ENCODE results near the gene C11orf68. TPM values are rescaled to one million over a fixed set of nuclear protein-coding genes. Genes with fewer than 3 reads are reported as not detected.

C11orf68 gene
- total RNA-seq, 4 donors from 2014 or later: 11.5 to 53.0 (median 29.7) TPM

GRCh38 chr11:65916391-65916790 lies 2.5 kb downstream of the C11orf68 start:
- peaks cover 23 to 39% of the 10 kb centered on the region in 2 donors for H3K4me1 ChIP-seq
- intact Hi-C loops (cut with DNase I; ENCODE audit: low total_unique reads): no loop called here

GRCh38 chr11:65915821-65916251 lies 3.0 kb downstream of the C11orf68 start:
- intact Hi-C loops (cut with DNase I; ENCODE audit: low total_unique reads): no loop called here
- TF ChIP-seq POLR2A (IDR thresholded peaks at IDR 0.05) (peak; percentile 27 to 48), CTCF (IDR thresholded peaks at IDR 0.05) (no peak)
- H3K4me3 ChIP-seq: peak overlapping the region in 1 of 2 donors; percentile 2
- H3K27ac ChIP-seq: peak overlapping the region; percentile 94 to 97
- DNase-seq: peak; percentile 89 to 94
- no peaks in the 10 kb centered on the region for H3K36me3 ChIP-seq
- no peaks in the 10 kb centered on the region for H3K9me3 ChIP-seq
- peaks cover 21 to 35% of the 10 kb centered on the region in 2 donors for H3K4me1 ChIP-seq
- H3K27me3 ChIP-seq: no peaks in the 10 kb centered on the region

More at GRCh38 chr11:65916391-65916790, 2.5 kb downstream of the C11orf68 start:
- Histone ChIP-seq H3K4me3 (no peak overlapping the region), H3K9me3 (no peaks in the 10 kb centered on the region), H3K36me3 (no peaks in the 10 kb centered on the region), H3K27ac (peak overlapping the region; percentile 94 to 97), H3K27me3 (no peaks in the 10 kb centered on the region)
- DNase-seq: no peak
- TF ChIP-seq POLR2A (IDR thresholded peaks at IDR 0.05) (no peak), CTCF (IDR thresholded peaks at IDR 0.05) (no peak)

- no peak for TF ChIP-seq CTCF (IDR thresholded peaks at IDR 0.05)
- H3K36me3 ChIP-seq: no peaks in the 10 kb centered on the region
- DNase-seq: no peak
- intact Hi-C loops (cut with DNase I; ENCODE audit: low total_unique reads): no loop called here
- peak overlapping the region in 1 of 2 donors; percentile 2 for H3K4me3 ChIP-seq
- peak overlapping the region; percentile 94 to 97 for H3K27ac ChIP-seq
- H3K4me1 ChIP-seq: peaks cover 15 to 29% of the 10 kb centered on the region in 2 donors
- no peaks in the 10 kb centered on the region for H3K27me3 ChIP-seq
- no peaks in the 10 kb centered on the region for H3K9me3 ChIP-seq
Observed at GRCh38 chr11:65915101-65915820, 3.6 kb downstream of the C11orf68 start.

GRCh38 chr11:65912845-65913244 lies 6.0 kb downstream of the C11orf68 start:
- Histone ChIP-seq H3K4me3 (no peak overlapping the region), H3K36me3 (no peaks in the 10 kb centered on the region), H3K27me3 (no peaks in the 10 kb centered on the region), H3K27ac (peak overlapping the region in 1 of 2 donors; percentile 18), H3K4me1 (peaks cover 13 to 26% of the 10 kb centered on the region in 2 donors), H3K9me3 (no peaks in the 10 kb centered on the region)
- intact Hi-C loops (cut with DNase I; ENCODE audit: low total_unique reads): no loop called here
- no peak for TF ChIP-seq POLR2A (IDR thresholded peaks at IDR 0.05)
- no peak for TF ChIP-seq CTCF (IDR thresholded peaks at IDR 0.05)
- DNase-seq: no peak

Data from uterus (tissue), 4 donors.